ENCODE results near the gene ZNF827. TPM values are rescaled to one million over a fixed set of nuclear protein-coding genes. Genes with fewer than 3 reads are reported as not detected.

Gene ZNF827
- polyA plus RNA-seq, 10 donors = 12.9 to 24.0 (median 16.5) TPM

DNA sequence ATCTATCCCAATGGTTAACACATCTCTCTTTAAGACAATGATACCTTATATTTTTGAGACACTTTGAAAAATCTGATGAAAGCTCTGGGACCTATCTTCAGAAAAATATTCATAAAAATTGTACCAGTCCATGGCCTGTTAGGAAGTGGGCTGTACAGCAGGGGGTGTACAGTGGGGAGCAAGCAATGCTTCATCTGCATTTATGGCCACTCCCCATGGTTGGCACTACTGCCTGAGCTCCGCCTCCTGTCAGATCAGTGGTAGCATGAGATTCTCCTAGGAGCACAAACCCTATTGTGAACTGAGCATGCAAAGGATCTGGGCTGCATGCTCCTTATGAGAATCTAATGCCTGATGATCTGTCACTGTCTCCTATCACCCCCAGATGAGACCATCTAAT lies 216.1 kb downstream of the ZNF827 start:
- no peak for DNase-seq

DNA sequence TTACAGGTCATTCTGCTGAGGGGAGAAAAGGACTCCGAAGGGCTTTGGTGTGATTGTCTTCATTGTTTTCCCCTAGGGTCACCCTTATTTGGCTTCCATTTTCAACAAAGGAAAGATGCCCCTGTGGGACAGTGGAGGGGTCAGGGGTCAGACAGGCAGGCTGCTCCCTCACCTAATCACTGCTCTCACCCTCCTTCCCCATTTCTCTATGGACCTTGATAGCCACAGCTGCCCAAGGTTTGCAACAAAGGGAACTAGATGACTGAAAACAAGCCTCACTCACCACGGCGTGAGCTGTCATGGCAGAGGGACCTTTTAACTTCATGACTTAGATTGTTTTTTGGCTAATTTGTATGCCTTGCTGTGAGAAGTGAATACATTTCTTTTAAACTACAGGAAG lies 218.0 kb downstream of the ZNF827 start:
- DNase-seq = no peak

DNA sequence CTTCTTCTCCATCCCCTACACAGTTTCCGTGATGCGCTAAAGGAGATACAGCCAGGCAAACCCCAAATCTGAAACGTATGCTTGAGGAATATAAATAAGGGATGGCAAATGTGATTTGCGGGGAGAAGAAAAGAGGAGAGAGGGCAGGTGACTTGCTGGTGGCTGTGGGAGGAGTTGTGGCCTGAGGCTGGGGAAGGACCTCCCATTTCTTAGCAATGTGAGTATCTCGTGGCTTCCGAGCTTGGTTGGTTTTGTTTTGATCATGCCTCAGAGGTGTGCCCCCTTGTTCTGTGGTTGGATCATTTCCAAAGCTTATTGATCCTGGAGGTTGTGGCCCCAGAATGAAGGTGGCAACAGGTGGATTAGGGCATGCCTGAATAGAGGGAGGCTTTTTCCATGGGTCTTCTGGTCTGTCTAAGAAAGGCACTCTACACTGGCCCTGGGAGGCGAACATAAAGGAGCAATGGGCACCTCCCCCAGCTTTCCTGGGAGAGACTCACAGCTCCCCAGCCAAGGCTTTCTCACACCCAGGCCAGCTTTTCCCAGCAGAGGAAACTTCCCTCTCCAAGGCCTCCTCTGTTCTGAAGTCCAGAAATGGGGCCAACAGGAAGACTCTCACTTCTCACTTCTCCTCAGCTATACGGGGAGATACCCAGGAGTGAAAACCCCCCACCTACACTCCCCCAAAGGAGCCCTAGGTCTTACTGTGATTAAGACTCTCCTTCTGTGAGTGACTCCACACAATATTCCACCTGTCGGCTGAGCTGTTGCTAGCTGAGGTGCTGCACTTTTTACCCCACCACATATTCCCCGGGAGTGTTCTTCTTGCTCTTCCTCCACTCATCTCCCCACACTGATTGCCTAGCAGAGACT lies 218.6 kb downstream of the ZNF827 start:
- no peak for DNase-seq

DNA sequence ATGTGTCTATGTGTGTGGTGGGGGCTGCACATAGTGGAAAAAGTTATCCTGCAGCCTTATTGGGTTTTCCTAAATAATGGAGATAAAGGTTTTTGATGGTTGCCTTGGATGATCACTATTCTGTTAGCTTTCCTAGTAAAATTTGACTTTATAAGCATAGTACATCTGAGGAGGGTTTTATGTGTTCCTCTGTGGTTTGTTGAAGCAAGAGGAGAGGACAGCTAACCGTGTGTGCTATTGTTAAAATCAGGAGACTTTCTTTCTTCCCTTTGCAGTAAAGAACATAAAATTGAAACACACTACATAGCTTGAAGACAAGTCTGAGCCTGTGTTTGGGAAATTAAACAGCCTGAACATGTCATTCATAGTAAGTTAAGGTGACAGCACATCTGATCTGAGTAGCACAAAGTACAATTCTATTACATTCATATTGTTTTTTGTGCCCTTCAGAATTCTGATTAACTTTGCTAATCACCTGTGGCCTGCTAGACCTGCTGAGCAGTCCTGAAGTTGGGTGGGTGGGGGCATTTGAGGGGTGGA lies 221.9 kb downstream of the ZNF827 start:
- no peak for DNase-seq

DNA sequence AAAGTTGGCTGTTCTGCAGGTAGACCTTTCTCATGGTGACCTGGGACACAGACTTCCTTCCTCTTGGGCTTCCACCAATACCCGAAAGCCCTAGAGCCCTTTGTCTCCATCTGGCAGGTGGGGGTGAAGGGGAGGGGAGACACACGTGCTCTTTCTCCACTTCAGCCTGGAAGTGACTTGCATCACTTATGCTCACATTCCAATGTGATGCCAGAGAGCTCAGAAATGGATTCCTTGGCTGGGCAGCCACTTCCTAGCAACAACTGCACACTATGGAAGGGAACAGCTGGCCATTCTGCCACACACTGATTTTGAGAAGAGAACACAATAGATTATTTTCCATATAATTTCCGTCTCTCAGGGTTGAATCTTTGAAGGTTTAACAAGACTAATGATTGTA lies 222.4 kb downstream of the ZNF827 start:
- peak in 2 of 3 donors; percentile 54 to 67 for DNase-seq

DNA sequence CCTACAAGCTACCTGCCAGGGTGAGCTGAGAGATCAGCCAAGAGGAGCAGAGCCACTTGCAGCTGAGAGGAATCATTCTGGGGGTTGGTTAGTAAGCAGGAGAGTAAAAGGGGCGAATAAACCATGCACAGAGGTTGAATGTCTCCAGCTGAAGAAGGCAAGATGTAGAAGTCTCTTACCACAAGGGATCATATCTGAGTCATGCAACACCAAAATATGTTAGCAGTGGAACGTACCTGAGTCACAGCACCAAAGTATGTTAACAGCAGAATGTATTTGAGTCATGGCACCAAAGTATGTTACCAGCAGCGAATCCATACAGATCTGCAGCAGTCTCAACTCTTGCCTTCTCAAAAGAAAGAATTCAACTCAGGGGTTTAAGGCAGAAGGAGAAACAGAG lies 228.8 kb downstream of the ZNF827 start:
- peak in 1 of 3 donors; percentile 89 for DNase-seq

DNA sequence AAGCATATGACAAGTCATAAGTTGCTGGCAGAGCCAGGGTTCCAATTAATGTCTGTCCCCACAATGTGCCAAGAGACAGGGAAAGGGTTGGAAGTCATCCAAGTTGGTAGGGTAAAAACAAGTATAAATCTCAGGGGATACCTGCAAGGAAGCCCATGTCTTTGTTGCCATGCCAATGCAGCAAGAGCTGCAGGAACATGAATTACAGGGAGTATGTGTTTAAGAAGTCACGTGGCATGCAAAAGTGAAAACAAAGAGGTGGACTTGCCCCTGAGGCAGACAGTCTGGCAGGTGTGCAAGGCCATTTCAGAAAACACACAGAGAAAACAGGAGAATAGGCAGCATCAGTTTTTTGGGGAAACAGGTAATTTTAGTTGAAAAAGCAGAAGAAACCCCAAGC lies 229.3 kb downstream of the ZNF827 start:
- no peak for DNase-seq

Other genes with a start within 250 kb of the ZNF827 start
- gene LSM6, start 236.9 kb upstream of the ZNF827 start, polyA plus RNA-seq (ENCODE audit: insufficient read length in 10 of 10) = 10 to 100 TPM; 29.3 to 50.7 (median 38.2) TPM